Right lobe of liver (tissue), 6 donors: ENCODE measurements around the gene DPP6. TPM values are rescaled to one million over a fixed set of nuclear protein-coding genes. Genes with fewer than 3 reads are reported as not detected.
"Not testable (repeated sequence)": the region's sequence is repeated elsewhere in the genome, so short reads cannot be mapped to it uniquely, and the experiment has no call there.

ENCODE experiments used
- ATAC-seq, 4 donors: fragments of 200-7000 bp; cut with Tn5 transposase; one replicate each; pipeline ENCODE4 v1.9.1; 2020; ENCODE audit warnings: mild to moderate bottlenecking in 4 of 4, moderate library complexity in 4 of 4
- DNase-seq, 3 donors: peaks; one replicate each; pipeline ENCODE4 v3.0.0-alpha.2; 2020
- H3K27ac ChIP-seq, 3 donors: fragments of 200-600 bp; one replicate each; pipeline ENCODE4 v1.8.0; 2022
- H3K27me3 ChIP-seq, 2 donors: fragments of 200-600 bp; one replicate each; pipeline ENCODE4 v1.8.0; 2022
- H3K36me3 ChIP-seq, 4 donors: fragments of 200-600 bp; sonication (generic) in 1 of 4; one replicate each; pipeline versions ENCODE4 v1.5.1 to v1.8.0; 2017 to 2022; ENCODE audit warnings: control low read depth in 1 of 4
- H3K4me1 ChIP-seq, 4 donors: fragments of 200-600 bp; sonication (generic) in 1 of 4; one replicate each; pipeline versions ENCODE4 v1.5.1 to v1.8.0; 2017 to 2022; ENCODE audit warnings: control low read depth in 1 of 4
- H3K4me3 ChIP-seq, 3 donors: fragments of 200-600 bp; one replicate each; pipeline ENCODE4 v1.8.0; 2022
- H3K9me3 ChIP-seq, 4 donors: fragments of 200-600 bp; sonication (generic) in 1 of 4; one replicate each; pipeline versions ENCODE4 v1.5.1 to v1.8.0; 2017 to 2022; ENCODE audit warnings: control low read depth in 1 of 4
- POLR2A ChIP-seq: fragments of 450-650 bp; IDR thresholded peaks from one replicate; pipeline ENCODE4 v1.6.1; 2017; ENCODE audit warnings: antibody characterized with exemption, mild to moderate bottlenecking
- WGBS: methylation state at CpG from one replicate; pipeline ENCODE4 v1.1.6; 2018; ENCODE audit warnings: low coverage, low lambda C conversion rate; ENCODE audit not compliant: insufficient coverage; ENCODE audit errors: missing lambda C conversion rate; 5-methylcytosine and 5-hydroxymethylcytosine counted together
- intact Hi-C, 2 donors: fragments of 100-400 bp; cut with DNase I; formaldehyde crosslinking; loops; one replicate each; pipeline versions ENCODE4 v1.11.2 to v1.14.1; 2022
- total RNA-seq, 6 experiments: library from RNA; depleted of rRNA in 2 of 6; stranded (reverse); fragments of >200 nt in 2 of 6; fragmentation: NEBNext Ultra II Directional in 3 of 6; extraction: Animal tissue kit (Norgen Biotek cat#: 25700) in 3 of 6; gene quantifications; one replicate each; pipeline versions ENCODE4 v1.1.0 to v1.2.4, GENCODE V29; 2016 to 2023
- TF ChIP-seq, protein P1 (sequence below), 4 donors: fragments of 200-600 bp in 3 of 4; fragments of 450-650 bp in 1 of 4; IDR thresholded peaks; one replicate each; pipeline versions ENCODE4 v1.5.1 to v1.8.0; 2016 to 2022; ENCODE audit warnings: antibody characterized with exemption in 4 of 4, mild to moderate bottlenecking in 2 of 4
- donor health status: DM: no; HTN: yes; CAD: no.
- donor health status: DM: no; HTN: no; CAD: no.
- donor health status: DM: no; HTN: no; CAD: no.
- donor health status: DM: no; HTN: yes; CAD: no.
- donor health status: DM: no; HTN: yes; CAD: no.

The DPP6 gene
- total RNA-seq, 6 experiments from 2014 or later, result not detected

- ATAC-seq, H3K9me3 ChIP-seq: not testable (repeated sequence)
- 62% methylated on average over 6 of the region's 10 CpGs for WGBS
Observed at GRCh38 chr7:154148791-154149516, 96.8 kb downstream of the DPP6 start.

DNA sequence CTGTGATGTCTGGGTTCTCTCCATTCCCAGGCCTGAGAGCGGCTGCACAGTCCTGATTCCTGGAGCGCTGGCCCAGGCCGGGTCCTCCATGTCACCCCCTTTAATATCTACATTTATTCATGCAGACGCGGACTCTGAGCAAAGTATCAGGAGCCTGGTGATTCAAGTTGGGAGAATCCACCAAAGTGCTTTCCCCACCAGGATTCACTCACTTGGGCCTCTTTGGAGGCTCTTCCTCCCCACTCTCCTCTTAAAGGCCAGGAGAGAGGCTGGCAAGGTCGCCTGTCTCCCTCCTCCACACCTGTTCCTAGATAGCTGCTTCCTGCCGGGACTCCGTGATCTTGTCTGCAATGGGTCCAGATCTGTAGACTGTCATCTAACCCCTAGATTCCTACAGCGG is 98.5 kb downstream of the DPP6 start:
- 33% methylated on average over 1 of the region's 9 CpGs for WGBS
- intact Hi-C loops, ATAC-seq: not testable (repeated sequence)

More at GRCh38 chr7:154148791-154149516, 96.8 kb downstream of the DPP6 start:
- H3K27ac ChIP-seq, DNase-seq, H3K27me3 ChIP-seq, H3K4me3 ChIP-seq, H3K36me3 ChIP-seq, H3K4me1 ChIP-seq, intact Hi-C loops: not testable (repeated sequence)

DNA sequence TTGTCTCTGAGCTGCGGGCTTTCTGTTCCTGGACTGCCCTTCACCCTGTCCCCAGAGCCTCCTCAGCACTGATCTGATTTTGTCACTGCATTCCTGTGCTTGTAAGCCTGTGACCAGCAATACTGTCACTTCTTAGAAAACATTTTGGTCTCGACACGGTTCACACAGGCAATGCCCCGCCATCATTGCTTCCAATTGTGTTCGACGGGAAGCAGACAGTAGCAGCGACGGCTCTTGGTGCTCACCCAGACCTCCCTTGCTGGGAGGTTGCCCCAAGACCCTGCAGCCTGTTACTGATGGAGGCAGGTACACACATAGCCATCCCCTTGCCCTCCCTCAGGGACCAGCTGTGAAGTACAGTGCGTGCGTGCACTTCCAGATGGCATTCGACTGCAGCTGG is 99.1 kb downstream of the DPP6 start:
- intact Hi-C loops, H3K27ac ChIP-seq: not testable (repeated sequence)
- WGBS, result 80% methylated on average over 6 of the region's 11 CpGs

More for the DNA sequence above, 98.5 kb downstream of the DPP6 start:
- not testable (repeated sequence) for H3K27ac ChIP-seq, H3K9me3 ChIP-seq, H3K36me3 ChIP-seq, H3K27me3 ChIP-seq, DNase-seq, H3K4me3 ChIP-seq, H3K4me1 ChIP-seq

GRCh38 chr7:154155928-154156327 is 103.7 kb downstream of the DPP6 start:
- DNase-seq, H3K4me3 ChIP-seq, H3K27ac ChIP-seq, H3K27me3 ChIP-seq, H3K9me3 ChIP-seq, H3K4me1 ChIP-seq, H3K36me3 ChIP-seq, intact Hi-C loops: not testable (repeated sequence)
- ATAC-seq, result peak in 1 of 4 donors; percentile 24
- WGBS, result no CpG with 5 or more reads among the region's 3 CpGs

More for the DNA sequence above, 99.1 kb downstream of the DPP6 start:
- not testable (repeated sequence) for H3K27me3 ChIP-seq, H3K9me3 ChIP-seq, ATAC-seq, H3K36me3 ChIP-seq, H3K4me3 ChIP-seq, DNase-seq, H3K4me1 ChIP-seq

GRCh38 chr7:154162921-154163320 is 110.7 kb downstream of the DPP6 start:
- H3K36me3 ChIP-seq, H3K27me3 ChIP-seq, ATAC-seq, DNase-seq, H3K9me3 ChIP-seq, intact Hi-C loops, H3K27ac ChIP-seq, H3K4me3 ChIP-seq, H3K4me1 ChIP-seq: not testable (repeated sequence)
- 43% methylated on average over 1 of the region's 6 CpGs for WGBS

DNA sequence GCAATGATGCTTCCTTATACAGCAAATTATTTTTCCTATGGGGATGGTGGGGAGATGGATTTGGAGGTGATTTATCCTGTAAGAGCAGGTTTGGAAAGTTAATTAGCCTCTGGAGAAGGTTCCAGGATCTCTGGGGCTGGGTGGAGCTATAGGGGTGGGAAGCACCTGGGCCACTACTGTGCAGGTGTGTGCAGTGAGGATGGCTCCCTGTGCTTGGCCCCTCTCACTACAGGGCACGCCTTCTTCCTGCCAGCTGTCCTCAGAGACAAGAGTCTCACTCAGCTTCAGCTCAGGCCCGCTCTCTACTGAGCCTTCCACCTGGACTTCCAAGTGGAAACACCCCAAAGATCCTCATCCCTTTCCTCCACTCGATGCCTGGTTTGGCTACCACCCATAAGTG is 111.4 kb downstream of the DPP6 start:
- ATAC-seq, result peak in 2 of 4 donors; percentile 31 to 46
- DNase-seq, intact Hi-C loops, H3K36me3 ChIP-seq, H3K9me3 ChIP-seq, H3K4me3 ChIP-seq, H3K27ac ChIP-seq, H3K27me3 ChIP-seq, H3K4me1 ChIP-seq: not testable (repeated sequence)
- WGBS, result no CpG with 5 or more reads among the region's 3 CpGs

- intact Hi-C loops, result no loop called here
- 22% methylated on average over 4 of the region's 4 CpGs for WGBS
- no peaks in the 10 kb centered on the region for H3K9me3 ChIP-seq
- no peak for TF ChIP-seq POLR2A
- TF ChIP-seq, protein P1, sequence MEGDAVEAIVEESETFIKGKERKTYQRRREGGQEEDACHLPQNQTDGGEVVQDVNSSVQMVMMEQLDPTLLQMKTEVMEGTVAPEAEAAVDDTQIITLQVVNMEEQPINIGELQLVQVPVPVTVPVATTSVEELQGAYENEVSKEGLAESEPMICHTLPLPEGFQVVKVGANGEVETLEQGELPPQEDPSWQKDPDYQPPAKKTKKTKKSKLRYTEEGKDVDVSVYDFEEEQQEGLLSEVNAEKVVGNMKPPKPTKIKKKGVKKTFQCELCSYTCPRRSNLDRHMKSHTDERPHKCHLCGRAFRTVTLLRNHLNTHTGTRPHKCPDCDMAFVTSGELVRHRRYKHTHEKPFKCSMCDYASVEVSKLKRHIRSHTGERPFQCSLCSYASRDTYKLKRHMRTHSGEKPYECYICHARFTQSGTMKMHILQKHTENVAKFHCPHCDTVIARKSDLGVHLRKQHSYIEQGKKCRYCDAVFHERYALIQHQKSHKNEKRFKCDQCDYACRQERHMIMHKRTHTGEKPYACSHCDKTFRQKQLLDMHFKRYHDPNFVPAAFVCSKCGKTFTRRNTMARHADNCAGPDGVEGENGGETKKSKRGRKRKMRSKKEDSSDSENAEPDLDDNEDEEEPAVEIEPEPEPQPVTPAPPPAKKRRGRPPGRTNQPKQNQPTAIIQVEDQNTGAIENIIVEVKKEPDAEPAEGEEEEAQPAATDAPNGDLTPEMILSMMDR (IDR thresholded peaks at IDR 0.05), result no peak
- no peak for DNase-seq
- no peaks in the 10 kb centered on the region for H3K36me3 ChIP-seq
- no peaks in the 10 kb centered on the region for H3K4me1 ChIP-seq
- H3K27me3 ChIP-seq, result no peaks in the 10 kb centered on the region
- no peak for ATAC-seq
- no peak overlapping the region for H3K4me3 ChIP-seq
- no peak overlapping the region for H3K27ac ChIP-seq
Observed at GRCh38 chr7:154167051-154167450, 114.9 kb downstream of the DPP6 start.
